ENCODE data around the gene SLC39A13. TPM values are rescaled to one million over a fixed set of nuclear protein-coding genes. Genes with fewer than 3 reads are reported as not detected.
A peak's percentile ranks its signal among the peaks of the same experiment; 100 is the strongest.

SLC39A13 gene
- total RNA-seq, 1 donor from 2014 or later = 76.6 TPM

GRCh38 chr11:47390422-47390760, 18.0 kb upstream of the SLC39A13 start:
- peaks cover 6% of the 10 kb centered on the region for H3K4me1 ChIP-seq (ENCODE audit: insufficient read depth, low read length)
- FAIRE-seq (no peak), DNase-seq (ENCODE audit: low read depth) (no peak)
- no peaks in the 10 kb centered on the region for H3K27me3 ChIP-seq (ENCODE audit: insufficient read depth, low read length)
- H2AFZ ChIP-seq (ENCODE audit: low read depth, low read length) = no peak overlapping the region
- no peak overlapping the region for H3K4me2 ChIP-seq (ENCODE audit: low read length)
- H4K20me1 ChIP-seq (ENCODE audit: insufficient read depth, low read length) = no peaks in the 10 kb centered on the region
- Mint-ChIP-seq H3K9me3 (ENCODE audit: unreplicated experiment) (no peaks in the 10 kb centered on the region), H3K36me3 (ENCODE audit: low read depth, unreplicated experiment) (no peaks in the 10 kb centered on the region), H3K27me3 (ENCODE audit: low read depth, unreplicated experiment) (no peaks in the 10 kb centered on the region), H3K27ac (ENCODE audit: unreplicated experiment) (no peak overlapping the region), H3K4me3 (ENCODE audit: unreplicated experiment) (no peak overlapping the region), H3K4me1 (ENCODE audit: low read depth, unreplicated experiment) (peaks cover 17% of the 10 kb centered on the region)
- H3K27ac ChIP-seq (ENCODE audit: low read depth, low read length) = no peak overlapping the region
- no peaks in the 10 kb centered on the region for H3K79me2 ChIP-seq (ENCODE audit: insufficient read depth, low read length)
- no peak overlapping the region for H3K9ac ChIP-seq (ENCODE audit: low read length)
- TF ChIP-seq CTCF (IDR thresholded peaks at IDR 0.05; ENCODE audit: insufficient read depth, low read depth, low read length) = no peak
- TF ChIP-seq EZH2 (IDR thresholded peaks at IDR 0.05; ENCODE audit: insufficient read depth, low read length) = no peak
- H3K9me3 ChIP-seq (ENCODE audit: insufficient read depth, low read depth, low read length) = no peaks in the 10 kb centered on the region
- H3K36me3 ChIP-seq (ENCODE audit: insufficient read depth, low read length) = no peaks in the 10 kb centered on the region
- no peak overlapping the region for H3K4me3 ChIP-seq (ENCODE audit: insufficient read depth, low read depth, low read length)

- FAIRE-seq (no peak), DNase-seq (ENCODE audit: low read depth) (no peak)
- Mint-ChIP-seq H3K27ac (ENCODE audit: unreplicated experiment) (peak overlapping the region; percentile 75), H3K36me3 (ENCODE audit: low read depth, unreplicated experiment) (no peaks in the 10 kb centered on the region), H3K4me3 (ENCODE audit: unreplicated experiment) (no peak overlapping the region), H3K9me3 (ENCODE audit: unreplicated experiment) (no peaks in the 10 kb centered on the region), H3K27me3 (ENCODE audit: low read depth, unreplicated experiment) (no peaks in the 10 kb centered on the region), H3K4me1 (ENCODE audit: low read depth, unreplicated experiment) (peaks cover 17% of the 10 kb centered on the region)
- H3K27ac ChIP-seq (ENCODE audit: low read depth, low read length) = no peak overlapping the region
- no peaks in the 10 kb centered on the region for H3K79me2 ChIP-seq (ENCODE audit: insufficient read depth, low read length)
- H3K36me3 ChIP-seq (ENCODE audit: insufficient read depth, low read length) = no peaks in the 10 kb centered on the region
- no peaks in the 10 kb centered on the region for H3K9me3 ChIP-seq (ENCODE audit: insufficient read depth, low read depth, low read length)
- TF ChIP-seq EZH2 (IDR thresholded peaks at IDR 0.05; ENCODE audit: insufficient read depth, low read length) (no peak), CTCF (IDR thresholded peaks at IDR 0.05; ENCODE audit: insufficient read depth, low read depth, low read length) (no peak)
- no peaks in the 10 kb centered on the region for H3K27me3 ChIP-seq (ENCODE audit: insufficient read depth, low read length)
- H4K20me1 ChIP-seq (ENCODE audit: insufficient read depth, low read length) = no peaks in the 10 kb centered on the region
- peaks cover 6% of the 10 kb centered on the region for H3K4me1 ChIP-seq (ENCODE audit: insufficient read depth, low read length)
- no peak overlapping the region for H3K9ac ChIP-seq (ENCODE audit: low read length)
- no peak overlapping the region for H3K4me3 ChIP-seq (ENCODE audit: insufficient read depth, low read depth, low read length)
- H3K4me2 ChIP-seq (ENCODE audit: low read length) = no peak overlapping the region
- H2AFZ ChIP-seq (ENCODE audit: low read depth, low read length) = no peak overlapping the region
These were observed 17.3 kb upstream of the SLC39A13 start for GRCh38 chr11:47391077-47391583.

- Mint-ChIP-seq H3K36me3 (ENCODE audit: low read depth, unreplicated experiment) (no peaks in the 10 kb centered on the region), H3K4me3 (ENCODE audit: unreplicated experiment) (no peak overlapping the region), H3K27ac (ENCODE audit: unreplicated experiment) (peak overlapping the region; percentile 34)
These were observed 16.5 kb upstream of the SLC39A13 start for GRCh38 chr11:47391711-47392432.

More at GRCh38 chr11:47391711-47392432, 16.5 kb upstream of the SLC39A13 start:
- no peak overlapping the region for H3K9ac ChIP-seq (ENCODE audit: low read length)
- no peaks in the 10 kb centered on the region for H4K20me1 ChIP-seq (ENCODE audit: insufficient read depth, low read length)
- peaks cover 6% of the 10 kb centered on the region for H3K4me1 ChIP-seq (ENCODE audit: insufficient read depth, low read length)
- no peak overlapping the region for H3K27ac ChIP-seq (ENCODE audit: low read depth, low read length)
- H3K79me2 ChIP-seq (ENCODE audit: insufficient read depth, low read length) = no peaks in the 10 kb centered on the region
- no peak overlapping the region for H3K4me2 ChIP-seq (ENCODE audit: low read length)
- DNase-seq (ENCODE audit: low read depth) (no peak), FAIRE-seq (no peak)
- H3K9me3 Mint-ChIP-seq (ENCODE audit: unreplicated experiment) = no peaks in the 10 kb centered on the region
- H3K4me3 ChIP-seq (ENCODE audit: insufficient read depth, low read depth, low read length) = no peak overlapping the region
- peaks cover 17% of the 10 kb centered on the region for H3K4me1 Mint-ChIP-seq (ENCODE audit: low read depth, unreplicated experiment)
- TF ChIP-seq EZH2 (IDR thresholded peaks at IDR 0.05; ENCODE audit: insufficient read depth, low read length) (no peak), CTCF (IDR thresholded peaks at IDR 0.05; ENCODE audit: insufficient read depth, low read depth, low read length) (no peak)
- H3K27me3 Mint-ChIP-seq (ENCODE audit: low read depth, unreplicated experiment) = no peaks in the 10 kb centered on the region
- no peaks in the 10 kb centered on the region for H3K9me3 ChIP-seq (ENCODE audit: insufficient read depth, low read depth, low read length)
- no peaks in the 10 kb centered on the region for H3K27me3 ChIP-seq (ENCODE audit: insufficient read depth, low read length)
- H2AFZ ChIP-seq (ENCODE audit: low read depth, low read length) = no peak overlapping the region
- no peaks in the 10 kb centered on the region for H3K36me3 ChIP-seq (ENCODE audit: insufficient read depth, low read length)
